ENCODE measurements around the gene BTLA.
"Not testable (repeated sequence)": the region's sequence is repeated elsewhere in the genome, so short reads cannot be mapped to it uniquely, and the experiment has no call there.

BTLA gene, protein sequence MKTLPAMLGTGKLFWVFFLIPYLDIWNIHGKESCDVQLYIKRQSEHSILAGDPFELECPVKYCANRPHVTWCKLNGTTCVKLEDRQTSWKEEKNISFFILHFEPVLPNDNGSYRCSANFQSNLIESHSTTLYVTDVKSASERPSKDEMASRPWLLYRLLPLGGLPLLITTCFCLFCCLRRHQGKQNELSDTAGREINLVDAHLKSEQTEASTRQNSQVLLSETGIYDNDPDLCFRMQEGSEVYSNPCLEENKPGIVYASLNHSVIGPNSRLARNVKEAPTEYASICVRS

DNA sequence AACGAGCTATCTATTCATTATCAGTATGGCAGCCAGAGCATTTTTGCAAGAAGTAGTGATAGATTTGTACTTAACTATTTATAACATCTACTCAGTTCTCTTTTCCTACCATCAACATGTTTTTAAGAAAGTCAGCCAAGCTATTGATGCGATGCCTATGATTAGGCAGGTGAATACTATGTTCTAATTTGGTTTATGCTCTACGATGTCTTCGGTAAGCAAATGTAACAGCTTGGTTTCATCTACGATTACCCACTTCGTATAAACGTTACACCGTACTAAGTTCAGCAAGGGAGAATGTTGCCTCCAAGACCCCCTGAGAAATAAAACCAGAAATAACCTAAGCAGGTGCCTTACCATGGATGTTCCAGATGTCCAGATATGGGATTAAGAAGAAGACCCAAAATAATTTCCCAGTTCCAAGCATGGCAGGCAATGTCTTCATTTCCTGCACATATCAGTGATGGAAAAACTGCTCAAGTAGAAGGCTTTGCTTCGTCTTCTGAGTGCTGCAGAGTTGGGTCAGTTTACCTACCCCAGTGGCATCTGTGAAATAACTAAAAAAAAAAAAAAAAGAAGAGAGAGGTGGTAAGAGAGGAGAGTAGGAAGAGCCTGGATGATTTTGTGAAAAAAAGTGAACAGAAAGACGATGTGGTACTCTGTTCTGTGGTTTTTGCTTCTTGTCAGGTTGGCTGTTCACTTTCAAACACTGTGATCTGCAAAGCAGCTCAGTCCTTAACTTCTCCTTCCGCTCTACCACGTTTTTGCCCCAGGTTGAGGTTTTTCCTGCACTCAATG lies at the start of gene BTLA:
TSS of gene BTLA (minus strand) at position 559 of the 798 bp plus-strand sequence. CDS start at position 445, 114 bp downstream.
- no peak for DNase-seq (ENCODE audit: low spot score)

DNA sequence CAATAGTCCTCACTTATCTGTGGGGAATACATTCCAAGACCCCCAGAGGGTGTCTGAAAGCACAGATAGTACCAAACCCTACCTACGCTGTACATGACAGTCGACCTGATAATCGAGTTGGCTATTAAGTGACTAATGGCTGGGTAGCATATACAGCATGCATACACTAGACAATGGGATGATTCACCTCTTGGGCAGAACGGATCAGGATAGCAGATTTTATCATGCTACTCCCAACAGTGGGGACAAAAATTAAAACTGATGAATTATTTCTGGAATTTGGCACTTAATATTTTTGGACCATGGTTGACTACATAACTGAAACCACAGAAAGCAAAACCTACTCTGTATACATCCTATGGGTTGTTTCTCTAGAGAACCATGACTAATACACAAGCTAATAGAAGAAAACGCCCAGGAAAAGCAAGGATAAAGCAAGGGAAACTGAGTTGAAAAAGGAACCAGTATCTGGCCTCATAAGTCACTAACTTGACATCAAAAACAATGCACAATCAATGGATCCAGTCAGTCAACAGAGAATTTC lies 47.0 kb upstream of the BTLA start:
- no peak for DNase-seq (ENCODE audit: low spot score)

DNA sequence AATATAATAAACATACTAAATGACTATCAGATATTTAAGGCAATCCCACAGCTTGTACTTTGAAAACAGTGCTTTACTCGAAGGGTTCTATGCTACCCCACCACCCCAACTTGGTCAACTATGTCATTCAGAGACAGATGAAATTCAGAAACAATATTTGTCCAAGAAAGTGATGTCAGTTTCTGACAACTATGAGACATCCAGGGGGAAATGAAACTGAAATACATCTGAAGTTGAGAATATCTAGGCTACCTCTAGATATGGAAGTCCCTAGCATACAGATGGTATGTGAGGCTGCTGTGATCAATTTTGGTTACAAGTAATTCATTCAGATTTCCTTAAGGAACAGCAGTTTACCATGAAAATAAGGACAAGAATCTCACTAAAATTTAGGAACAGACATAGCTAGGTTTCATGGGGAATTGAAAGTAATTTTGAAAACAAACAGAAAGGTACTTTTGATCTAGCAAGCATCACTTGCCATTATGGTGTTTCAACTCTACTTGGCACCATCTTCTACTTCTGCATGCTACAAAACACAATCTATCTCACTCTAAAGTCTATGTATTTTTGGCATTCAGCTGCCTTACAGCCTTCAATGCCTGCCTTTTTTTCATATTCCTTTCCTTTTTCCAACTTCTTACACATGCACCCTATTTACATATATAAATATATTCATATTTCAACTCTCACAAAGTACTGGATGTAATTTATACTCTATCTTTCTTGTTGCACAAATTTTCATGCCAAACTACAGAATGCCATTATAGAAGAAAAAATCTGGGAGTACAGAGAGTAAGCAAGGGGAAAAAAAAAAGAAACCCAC lies 40.8 kb upstream of the BTLA start:
- DNase-seq (ENCODE audit: low spot score): no peak

GRCh38 chr3:112531358-112531781 lies 32.1 kb upstream of the BTLA start:
- DNase-seq (ENCODE audit: low spot score): no peak

GRCh38 chr3:112530573-112530972 lies 31.3 kb upstream of the BTLA start:
- no peak for DNase-seq (ENCODE audit: low spot score)

- not testable (repeated sequence) for DNase-seq (ENCODE audit: low spot score)
Measured at GRCh38 chr3:112524127-112524526, 24.9 kb upstream of the BTLA start.

DNA sequence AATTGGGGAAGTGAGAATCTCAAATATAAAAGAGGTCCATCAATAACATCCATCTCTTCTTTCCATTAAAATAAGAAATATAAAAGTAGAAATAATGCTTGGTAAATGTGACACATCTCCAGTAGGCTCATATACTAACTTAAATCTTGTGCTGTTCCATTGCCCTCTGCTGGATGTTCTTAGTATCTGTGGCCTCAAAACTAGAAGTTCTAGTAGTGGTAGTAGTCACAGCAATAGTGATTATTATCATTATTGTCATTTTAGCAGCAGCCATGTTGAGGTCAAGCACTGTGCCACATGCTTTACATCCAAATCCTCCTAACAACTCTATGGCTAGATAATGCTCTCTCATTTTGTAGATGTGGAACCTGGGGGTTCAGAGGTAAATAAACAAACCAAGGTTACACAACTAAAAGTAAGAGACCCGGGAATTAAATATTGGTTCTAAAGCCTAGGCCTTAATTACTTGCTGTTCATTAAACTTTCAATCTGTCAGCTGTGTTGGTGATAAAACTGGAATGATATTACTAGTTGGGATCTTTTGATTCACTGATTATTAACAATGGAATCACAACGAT lies 20.2 kb upstream of the BTLA start:
- DNase-seq (ENCODE audit: low spot score): peak; percentile 81

- DNase-seq (ENCODE audit: low spot score): not testable (repeated sequence)
Measured at GRCh38 chr3:112518970-112519369, 19.7 kb upstream of the BTLA start.

DNA sequence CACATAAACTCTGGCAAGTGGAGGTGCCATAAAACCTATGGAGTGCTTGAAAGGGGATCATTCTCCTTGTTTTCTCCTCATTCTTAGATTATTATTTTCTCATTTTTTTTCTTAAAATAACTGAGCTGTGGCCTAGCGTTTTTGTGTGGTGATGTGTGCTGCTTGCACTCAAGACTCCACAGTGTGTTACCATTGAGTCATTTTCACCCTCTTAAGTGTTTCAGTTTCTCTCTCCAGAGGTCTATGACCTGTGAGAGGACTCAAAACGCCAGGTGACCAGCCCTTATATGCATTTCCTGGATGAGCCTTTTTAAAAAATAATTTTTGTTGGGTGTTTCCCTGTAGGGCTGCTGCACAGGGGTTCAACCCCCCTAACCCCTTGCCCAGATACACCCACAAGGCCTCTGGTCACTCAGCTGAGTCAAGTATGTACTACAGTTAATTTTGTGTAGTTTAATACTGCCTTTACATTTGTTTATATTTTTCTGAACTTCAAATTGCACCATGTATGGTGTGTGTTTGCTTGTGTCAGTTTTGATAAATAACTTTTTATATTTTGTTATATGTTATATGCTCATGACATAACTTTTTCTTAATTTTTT lies 15.4 kb upstream of the BTLA start:
- DNase-seq (ENCODE audit: low spot score): no peak

DNA sequence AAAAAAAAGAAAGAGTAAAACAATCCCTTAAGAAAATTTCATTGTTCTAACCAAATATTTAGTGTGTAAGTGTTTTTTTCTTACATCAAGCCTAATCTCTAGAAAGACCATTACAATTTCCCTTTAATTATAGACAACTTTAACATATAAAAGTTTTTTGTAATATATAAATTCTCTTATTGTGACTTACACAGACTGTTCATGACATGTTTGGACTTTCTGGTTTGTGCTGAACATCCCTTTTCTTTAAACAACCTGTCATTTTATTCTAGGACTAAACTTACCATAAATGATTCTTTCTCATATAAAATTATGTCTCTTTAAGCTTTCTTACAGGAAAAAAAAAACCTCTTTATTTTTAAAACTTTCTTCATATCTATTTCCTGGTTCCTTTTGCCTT lies 13.0 kb upstream of the BTLA start:
- no peak for DNase-seq (ENCODE audit: low spot score)

- DNase-seq (ENCODE audit: low spot score): no peak
Measured at GRCh38 chr3:112508860-112509259, 9.6 kb upstream of the BTLA start.

GRCh38 chr3:112508261-112508660 lies 9.0 kb upstream of the BTLA start:
- no peak for DNase-seq (ENCODE audit: low spot score)

DNA sequence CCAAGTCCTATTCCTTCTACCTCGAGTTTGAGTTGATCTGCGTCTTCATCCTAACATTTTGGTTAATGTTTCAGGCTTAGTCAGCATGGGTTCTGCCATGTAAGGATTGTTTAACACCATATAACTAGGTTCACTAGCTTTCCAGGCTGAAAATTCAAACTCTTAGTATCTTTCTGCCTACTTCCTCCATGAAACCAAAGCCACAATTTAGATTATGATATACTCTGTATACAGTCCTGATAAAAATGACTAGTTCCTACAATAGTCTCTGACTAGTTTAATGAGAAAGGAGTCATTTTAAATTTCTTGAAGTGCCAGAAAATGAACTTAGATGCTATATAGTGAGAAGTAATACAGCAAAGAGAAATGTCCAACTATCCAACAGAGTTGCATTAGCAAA lies 6.6 kb upstream of the BTLA start:
- no peak for DNase-seq (ENCODE audit: low spot score)

DNA sequence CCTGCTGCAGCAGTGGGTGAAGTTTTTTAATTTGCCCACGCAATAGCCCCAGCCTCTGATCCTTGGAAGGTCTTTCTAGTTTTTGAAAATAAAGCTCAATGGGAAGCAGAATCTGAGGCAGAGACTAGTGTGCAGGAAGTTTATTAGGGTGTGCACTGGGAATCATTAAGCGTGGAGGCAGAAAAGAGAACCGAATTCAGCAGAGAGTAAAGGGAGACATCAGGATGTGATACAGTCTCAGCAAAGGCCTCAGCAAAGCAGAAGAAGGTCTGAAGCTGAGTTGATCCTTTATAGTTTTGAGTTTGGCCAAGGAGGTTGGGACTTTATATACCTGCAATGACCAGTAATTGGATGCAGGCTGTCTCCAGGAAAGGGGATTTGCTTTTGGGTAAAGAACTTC lies 4.9 kb upstream of the BTLA start:
- DNase-seq (ENCODE audit: low spot score): no peak

DNA sequence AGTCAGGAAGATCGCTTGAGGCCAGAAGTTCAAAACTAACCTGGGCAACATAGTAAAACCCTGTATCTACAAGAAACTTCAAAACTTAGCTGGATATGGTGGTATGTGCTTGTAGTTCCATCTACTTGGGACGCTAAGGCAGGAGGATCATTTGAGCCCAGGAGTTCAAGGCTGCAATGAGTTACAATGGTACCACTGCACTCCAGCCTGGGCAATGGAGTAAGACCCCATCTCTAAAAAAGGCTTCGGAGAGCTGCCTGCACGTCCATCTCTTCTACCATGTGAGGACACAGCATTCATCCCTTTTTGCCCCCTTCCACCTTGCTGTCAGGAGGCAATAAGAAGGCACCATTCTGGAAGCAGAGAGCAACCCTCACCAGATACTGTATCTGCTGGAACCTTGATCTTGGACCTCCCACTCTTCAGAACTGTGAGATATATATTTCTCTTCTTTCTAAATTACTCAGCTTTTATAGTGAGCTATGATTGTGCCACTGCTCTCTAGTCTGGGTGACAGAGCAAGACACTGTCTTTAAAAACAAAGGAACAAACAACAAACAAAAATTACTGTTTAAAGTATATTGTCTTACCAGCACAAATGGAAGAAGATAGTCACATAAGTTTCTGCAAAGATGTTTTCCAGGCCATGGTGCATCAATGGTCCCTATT lies 4.2 kb upstream of the BTLA start:
- DNase-seq (ENCODE audit: low spot score): no peak

DNA sequence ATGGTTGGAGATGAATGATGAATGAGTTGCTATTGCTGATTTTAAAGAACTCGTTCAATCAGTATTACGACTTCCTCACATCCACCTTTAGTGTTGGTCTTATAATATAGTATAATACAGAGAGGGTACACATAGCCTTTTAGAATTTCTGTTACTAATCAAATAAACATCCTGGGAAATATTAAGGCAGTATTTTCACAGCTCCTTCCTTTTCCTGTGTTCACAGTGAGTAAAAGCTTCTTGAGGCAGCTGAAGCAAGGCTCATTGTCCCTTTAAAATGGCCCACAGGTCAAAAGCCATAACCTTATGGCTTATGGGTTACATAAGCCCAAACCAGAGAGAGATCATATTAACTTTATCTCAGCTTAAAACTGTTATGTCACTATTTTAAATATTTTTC lies 1.3 kb upstream of the BTLA start:
- DNase-seq (ENCODE audit: low spot score): no peak

DNA sequence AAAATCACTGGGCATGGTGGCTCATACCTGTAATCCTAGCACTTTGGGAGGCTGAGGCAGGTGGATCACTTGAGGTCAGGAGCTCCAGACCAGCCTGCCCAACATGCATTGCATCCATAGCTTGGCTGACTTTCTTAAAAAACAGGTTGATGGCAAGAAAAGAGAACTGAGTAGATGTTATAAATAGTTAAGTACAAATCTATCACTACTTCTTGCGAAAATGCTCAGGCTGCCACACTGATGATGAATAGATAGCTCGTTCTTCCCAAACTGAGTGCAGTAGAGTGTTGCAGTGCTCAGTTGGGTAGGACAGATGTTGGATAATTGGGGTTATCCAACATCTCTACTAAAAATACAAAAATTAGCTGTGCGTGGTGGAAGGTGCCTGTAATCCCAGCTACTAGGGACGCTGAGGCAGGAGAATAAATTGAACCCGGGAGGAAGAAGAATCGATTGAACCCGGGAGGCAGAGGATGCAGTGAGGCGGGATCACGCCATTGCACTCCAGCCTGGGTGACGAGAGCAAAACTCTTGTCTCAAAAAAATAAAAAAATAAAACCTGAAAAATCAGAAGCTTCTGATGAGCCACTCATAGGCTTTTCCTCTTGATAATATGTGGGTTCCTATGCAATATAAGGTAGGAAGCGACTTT lies 1.2 kb downstream of the BTLA start:
- DNase-seq (ENCODE audit: low spot score): no peak

- no peak for DNase-seq (ENCODE audit: low spot score)
Measured at GRCh38 chr3:112496366-112497067, 2.8 kb downstream of the BTLA start.

- not testable (repeated sequence) for DNase-seq (ENCODE audit: low spot score)
Measured at GRCh38 chr3:112494448-112494767, 4.9 kb downstream of the BTLA start.

DNA sequence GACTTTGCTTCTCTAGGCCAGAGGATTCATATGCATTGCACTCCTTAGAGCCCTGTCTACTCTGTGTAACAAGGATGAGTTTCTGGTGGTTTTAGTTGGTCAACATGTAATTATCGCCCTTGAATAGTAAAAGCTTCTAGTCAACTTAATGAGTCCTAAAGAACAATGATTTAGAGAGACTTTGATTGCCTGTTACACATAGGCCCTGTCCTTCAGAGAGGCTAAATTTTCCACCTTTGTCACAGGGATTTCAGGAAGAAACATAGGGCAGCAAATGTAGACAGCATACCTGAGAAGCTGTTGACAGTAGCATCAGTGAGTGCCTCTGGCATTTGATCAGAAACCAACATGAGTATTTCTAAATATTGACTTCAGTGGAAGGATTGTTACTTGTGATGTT lies 7.1 kb downstream of the BTLA start:
- no peak for DNase-seq (ENCODE audit: low spot score)

Data from globus pallidus (tissue), 1 donor.